ENCODE results near the gene PPP6R3. TPM values are rescaled to one million over a fixed set of nuclear protein-coding genes. Genes with fewer than 3 reads are reported as not detected.
A peak's percentile ranks its signal among the peaks of the same experiment; 100 is the strongest.
"Not testable (repeated sequence)": the region's sequence is repeated elsewhere in the genome, so short reads cannot be mapped to it uniquely, and the experiment has no call there.

The PPP6R3 gene
- total RNA-seq, 2 donors from 2014 or later: 95.0 to 103 TPM

DNA sequence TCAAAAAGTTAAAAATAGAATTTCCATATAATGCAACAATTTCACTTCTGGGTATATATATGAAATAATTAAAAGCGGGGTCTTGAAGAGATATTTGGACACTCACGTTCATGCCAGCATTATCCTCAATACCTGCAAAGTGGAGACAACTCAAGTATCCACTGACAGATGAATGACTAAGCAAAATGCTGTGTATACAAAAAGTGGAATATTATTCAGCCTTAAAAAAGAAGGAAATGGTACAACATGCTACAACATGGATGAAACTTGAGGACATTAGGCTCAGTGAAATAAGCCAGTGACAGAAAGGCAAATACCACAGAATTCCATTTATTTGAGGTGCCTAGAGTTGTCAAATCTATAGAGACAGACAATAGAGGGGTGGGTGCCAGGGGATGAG is 161.3 kb downstream of the PPP6R3 start:
- intact Hi-C loops (cut with DNase I): loop anchor here (10.0 kb wide), 1 partner anchor 173 kb away; no protein-coding TSS in a partner anchor
- H3K4me1 ChIP-seq: no peaks in the 10 kb centered on the region
- no peaks in the 10 kb centered on the region for H3K9me3 ChIP-seq
- DNase-seq: no peak
- no peak for TF ChIP-seq CTCF (IDR thresholded peaks at IDR 0.05)
- no peak overlapping the region for H3K9ac ChIP-seq (ENCODE audit: low read depth in 2 of 2, low read length in 2 of 2)
- H3K4me3 ChIP-seq: no peak overlapping the region
- no peak overlapping the region for H3K27ac ChIP-seq
- no peaks in the 10 kb centered on the region for H3K36me3 ChIP-seq
- no peaks in the 10 kb centered on the region for H3K27me3 ChIP-seq

DNA sequence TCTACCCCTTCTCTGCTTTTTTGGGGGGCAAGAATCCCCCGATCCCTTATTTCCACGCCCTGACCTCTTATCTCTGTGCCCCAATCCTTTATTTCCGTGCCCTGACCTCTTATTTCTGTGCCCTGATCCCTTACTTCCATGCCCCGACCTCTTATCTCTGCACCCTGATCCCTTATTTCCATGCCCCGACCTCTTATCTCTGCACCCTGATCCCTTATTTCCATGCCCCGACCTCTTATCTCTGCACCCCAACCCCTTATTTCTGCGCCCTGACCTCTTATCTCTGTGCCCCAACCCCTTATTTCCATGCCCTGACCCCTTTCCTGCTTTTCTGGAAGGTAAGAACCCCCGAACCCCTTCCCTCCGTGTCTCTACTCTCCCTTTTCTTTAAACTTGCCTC is 163.2 kb downstream of the PPP6R3 start:
- not testable (repeated sequence) for DNase-seq; H3K4me1 ChIP-seq; H3K4me3 ChIP-seq; H3K9ac ChIP-seq (ENCODE audit: low read depth in 2 of 2, low read length in 2 of 2); H3K27me3 ChIP-seq; H3K27ac ChIP-seq; H3K9me3 ChIP-seq; H3K36me3 ChIP-seq
- intact Hi-C loops (cut with DNase I): loop anchor here (10.0 kb wide), 1 partner anchor 171 kb away; no protein-coding TSS in a partner anchor

- H3K27me3 ChIP-seq; DNase-seq; H3K4me3 ChIP-seq; H3K9ac ChIP-seq (ENCODE audit: low read depth in 2 of 2, low read length in 2 of 2); H3K9me3 ChIP-seq; H3K4me1 ChIP-seq; H3K27ac ChIP-seq; H3K36me3 ChIP-seq: not testable (repeated sequence)
- intact Hi-C loops (cut with DNase I): loop anchor here (10.0 kb wide), 1 partner anchor 170 kb away; no protein-coding TSS in a partner anchor
Observed at GRCh38 chr11:68625069-68625468, 164.5 kb downstream of the PPP6R3 start.

- not testable (repeated sequence) for H3K27me3 ChIP-seq; H3K9ac ChIP-seq (ENCODE audit: low read depth in 2 of 2, low read length in 2 of 2); H3K27ac ChIP-seq; H3K9me3 ChIP-seq; H3K4me1 ChIP-seq; H3K36me3 ChIP-seq; H3K4me3 ChIP-seq; DNase-seq
- intact Hi-C loops (cut with DNase I): loop anchor here (10.0 kb wide), 1 partner anchor 169 kb away; no protein-coding TSS in a partner anchor
Observed at GRCh38 chr11:68626236-68626635, 165.7 kb downstream of the PPP6R3 start.

GRCh38 chr11:68628837-68629236 is 168.3 kb downstream of the PPP6R3 start:
- H3K4me3 ChIP-seq; H3K27ac ChIP-seq; DNase-seq; H3K27me3 ChIP-seq; H3K9me3 ChIP-seq; H3K36me3 ChIP-seq; H3K9ac ChIP-seq (ENCODE audit: low read depth in 2 of 2, low read length in 2 of 2); H3K4me1 ChIP-seq: not testable (repeated sequence)
- intact Hi-C loops (cut with DNase I): loop anchor here (10.0 kb wide), 1 partner anchor 166 kb away; no protein-coding TSS in a partner anchor

DNA sequence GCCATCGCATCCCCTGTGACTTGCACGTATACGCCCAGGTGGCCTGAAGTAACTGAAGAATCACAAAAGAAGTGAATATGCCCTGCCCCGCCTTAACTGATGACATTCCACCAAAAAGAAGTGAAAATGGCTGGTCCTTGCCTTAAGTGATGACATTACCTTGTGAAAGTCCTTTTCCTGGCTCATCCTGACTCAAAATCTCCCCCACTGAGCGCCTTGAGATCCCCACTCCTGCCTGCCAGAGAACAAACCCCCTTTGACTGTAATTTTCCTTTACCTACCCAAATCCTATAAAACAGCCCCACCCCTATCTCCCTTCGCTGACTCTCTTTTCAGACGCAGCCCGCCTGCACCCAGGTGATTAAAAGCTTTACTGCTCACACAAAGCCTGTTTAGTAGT is 171.8 kb downstream of the PPP6R3 start:
- intact Hi-C loops (cut with DNase I); H3K27ac ChIP-seq; DNase-seq; H3K27me3 ChIP-seq; H3K9me3 ChIP-seq; H3K36me3 ChIP-seq; H3K9ac ChIP-seq (ENCODE audit: low read depth in 2 of 2, low read length in 2 of 2); H3K4me1 ChIP-seq; H3K4me3 ChIP-seq: not testable (repeated sequence)

GRCh38 chr11:68632802-68633201 is 172.2 kb downstream of the PPP6R3 start:
- Histone ChIP-seq H3K4me1 (no peaks in the 10 kb centered on the region), H3K9ac (ENCODE audit: low read depth in 2 of 2, low read length in 2 of 2) (no peak overlapping the region), H3K27ac (no peak overlapping the region), H3K36me3 (no peaks in the 10 kb centered on the region), H3K27me3 (no peaks in the 10 kb centered on the region), H3K9me3 (no peaks in the 10 kb centered on the region), H3K4me3 (no peak overlapping the region)
- DNase-seq: peak; percentile 65
- peak; percentile 23 for TF ChIP-seq CTCF (IDR thresholded peaks at IDR 0.05)
- intact Hi-C loops (cut with DNase I): no loop called here

DNA sequence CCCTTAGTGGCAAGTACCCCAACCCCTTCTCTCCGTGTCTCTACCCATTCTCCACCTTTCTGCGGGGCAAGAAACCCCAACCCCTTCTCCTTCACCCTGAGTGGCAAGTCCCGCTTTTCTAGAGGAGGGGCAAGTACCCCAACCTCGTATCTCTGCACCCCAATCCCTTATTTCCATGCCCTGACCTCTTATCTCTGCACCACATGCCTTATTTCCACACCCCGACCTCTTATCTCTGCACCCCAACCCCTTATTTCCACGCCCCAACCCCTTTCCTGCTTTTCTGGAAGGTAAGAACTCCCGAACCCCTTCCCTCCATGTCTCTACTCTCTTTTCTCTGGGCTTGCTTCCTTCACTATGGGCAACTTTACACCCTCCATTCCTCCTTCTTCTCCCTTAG is 174.1 kb downstream of the PPP6R3 start:
- H3K27ac ChIP-seq; H3K4me3 ChIP-seq; intact Hi-C loops (cut with DNase I); H3K9ac ChIP-seq (ENCODE audit: low read depth in 2 of 2, low read length in 2 of 2); DNase-seq; H3K4me1 ChIP-seq; H3K9me3 ChIP-seq; H3K36me3 ChIP-seq; H3K27me3 ChIP-seq: not testable (repeated sequence)

- DNase-seq; H3K9ac ChIP-seq (ENCODE audit: low read depth in 2 of 2, low read length in 2 of 2); H3K27ac ChIP-seq; H3K36me3 ChIP-seq; intact Hi-C loops (cut with DNase I); H3K27me3 ChIP-seq; H3K4me1 ChIP-seq; H3K9me3 ChIP-seq; H3K4me3 ChIP-seq: not testable (repeated sequence)
Observed at GRCh38 chr11:68635172-68635571, 174.6 kb downstream of the PPP6R3 start.

DNA sequence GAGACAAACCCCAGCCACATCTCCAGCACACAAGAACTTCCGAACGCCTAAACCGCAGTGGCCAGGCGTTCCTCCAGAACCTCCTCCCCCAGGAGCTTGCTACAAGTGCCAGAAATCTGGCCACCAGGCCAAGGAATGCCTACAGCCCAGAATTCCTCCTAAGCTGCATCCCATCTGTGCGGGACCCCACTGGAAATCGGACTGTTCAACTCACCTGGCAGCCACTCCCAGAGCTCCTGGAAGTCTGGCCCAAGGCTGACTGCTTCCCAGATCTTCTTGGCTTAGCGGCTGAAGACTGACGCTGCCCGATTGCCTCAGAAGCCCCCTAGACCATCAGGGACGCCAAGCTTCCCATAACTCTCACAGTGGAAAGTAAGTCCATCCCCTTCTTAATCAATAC is 175.3 kb downstream of the PPP6R3 start:
- H3K9me3 ChIP-seq; H3K27ac ChIP-seq; H3K36me3 ChIP-seq; intact Hi-C loops (cut with DNase I); H3K27me3 ChIP-seq; H3K4me1 ChIP-seq; H3K9ac ChIP-seq (ENCODE audit: low read depth in 2 of 2, low read length in 2 of 2); DNase-seq; H3K4me3 ChIP-seq: not testable (repeated sequence)

DNA sequence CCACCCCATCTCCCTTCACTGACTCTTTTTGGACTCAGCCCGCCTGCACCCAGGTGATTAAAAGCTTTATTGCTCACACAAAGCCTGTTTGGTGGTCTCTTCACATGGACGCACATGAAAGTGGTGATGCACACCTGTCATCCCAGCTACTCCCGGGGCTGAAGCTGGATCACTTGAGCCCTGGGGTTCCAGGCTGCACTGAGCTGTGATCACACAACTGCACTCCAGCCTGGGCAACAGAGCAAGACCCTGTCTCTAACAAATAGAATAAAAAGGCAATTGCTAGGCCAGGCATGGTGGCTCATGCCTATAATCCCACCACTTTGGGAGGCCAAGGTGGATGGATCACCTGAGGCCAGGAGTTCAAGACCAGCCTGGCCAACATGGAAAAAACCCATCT is 178.8 kb downstream of the PPP6R3 start:
- H3K4me1 ChIP-seq; intact Hi-C loops (cut with DNase I); H3K36me3 ChIP-seq; H3K27me3 ChIP-seq; H3K9me3 ChIP-seq; H3K4me3 ChIP-seq; H3K27ac ChIP-seq; DNase-seq; H3K9ac ChIP-seq (ENCODE audit: low read depth in 2 of 2, low read length in 2 of 2): not testable (repeated sequence)
